Endothelial cell of umbilical vein (primary cell): ENCODE measurements around the gene HEATR5A. TPM values are rescaled to one million over a fixed set of nuclear protein-coding genes. Genes with fewer than 3 reads are reported as not detected.

ENCODE experiments used
- BruUV-seq: library from RNA; stranded (reverse); fragments of 400-500 nt; replicated peaks from 2 replicates; lab custom pipeline; 2021; lab: Mats Ljungman, UMichigan
- CTCF ChIA-PET: fragments of 300-600, 350-600 bp; sonication (Branson Sonifier 250); formaldehyde crosslinking; loops from one replicate; lab custom pipeline; 2021; ENCODE audit warnings: antibody characterized with exemption, inconsistent platforms; lab: Charles Lee
- POLR2A ChIA-PET: fragments of 300-600, 350-600 bp; sonication (Branson Sonifier 250); formaldehyde crosslinking; loops from one replicate; lab custom pipeline; 2021; ENCODE audit warnings: antibody characterized with exemption, inconsistent platforms; lab: Charles Lee
- DNase-seq: peaks from one replicate; pipeline ENCODE4 v3.0.0-alpha.2; 2011; ENCODE audit warnings: low read depth, low spot score
- FAIRE-seq: peaks from 2 replicates; lab custom pipeline; 2011; peaks lifted over from hg19 to GRCh38; lab: Jason Lieb, UNC
- H2AFZ ChIP-seq: 2 replicates; pipeline ENCODE4 v1.6.0; 2012; ENCODE audit warnings: low read depth, low read length, control low read depth, inconsistent platforms
- H3K27ac ChIP-seq: 2 replicates; pipeline ENCODE4 v1.5.1; 2011; ENCODE audit warnings: low read depth, mild to moderate bottlenecking, control low read depth, low read length, moderate library complexity; ENCODE audit not compliant: insufficient read depth
- H3K27me3 ChIP-seq, 2 experiments: 2 replicates each; pipeline versions ENCODE4 v1.6.0 to v1.6.1; 2011; ENCODE audit warnings: low read length in 2 of 2, mixed read lengths in 1 of 2; ENCODE audit not compliant: control insufficient read depth in 2 of 2, insufficient read depth in 2 of 2
- H3K36me3 ChIP-seq, 2 experiments: 2 replicates in 1 of 2; 3 replicates in 1 of 2; pipeline ENCODE4 v1.5.1; 2011; ENCODE audit warnings: low read length in 2 of 2, mild to moderate bottlenecking in 1 of 2, moderate library complexity in 1 of 2; ENCODE audit not compliant: control insufficient read depth in 2 of 2, insufficient read depth in 2 of 2; ENCODE audit errors: extremely low read depth in 1 of 2
- H3K4me1 ChIP-seq: 3 replicates; pipeline ENCODE4 v1.5.1; 2011; ENCODE audit warnings: mild to moderate bottlenecking, low read length; ENCODE audit not compliant: control insufficient read depth, insufficient read depth; ENCODE audit errors: extremely low read depth
- H3K4me2 ChIP-seq: 2 replicates; pipeline ENCODE4 v1.6.1; 2011; ENCODE audit warnings: low read length, control low read depth, mixed read lengths; ENCODE audit not compliant: insufficient read depth
- H3K4me3 ChIP-seq, 3 experiments: fragments of 200-600 bp in 1 of 3; sonication (generic), shearing (Covaris generic) in 1 of 3; replicated peaks in 1 of 3; 2 replicates each; pipeline ENCODE4 v1.5.1; 2011 to 2016; ENCODE audit warnings: control low read depth in 3 of 3, low read length in 3 of 3, mild to moderate bottlenecking in 2 of 3, inconsistent platforms in 1 of 3, low read depth in 1 of 3, moderate library complexity in 1 of 3; ENCODE audit not compliant: insufficient read depth in 1 of 3
- H3K79me2 ChIP-seq: 2 replicates; pipeline ENCODE4 v1.6.0; 2012; ENCODE audit warnings: low read length, inconsistent platforms; ENCODE audit not compliant: control insufficient read depth, insufficient read depth
- H3K9ac ChIP-seq: replicated peaks from 2 replicates; pipeline ENCODE3; 2011; ENCODE audit warnings: low read length, control low read depth; ENCODE audit not compliant: insufficient read depth; ENCODE audit errors: extremely low read depth
- H3K9me1 ChIP-seq: replicated peaks from 3 replicates; pipeline ENCODE4 v1.6.0; 2011; ENCODE audit warnings: mild to moderate bottlenecking, low read length; ENCODE audit not compliant: control insufficient read depth, insufficient read depth; ENCODE audit errors: extremely low read depth
- H3K9me3 ChIP-seq: replicated peaks from 2 replicates; pipeline ENCODE4 v1.5.1; 2012; ENCODE audit warnings: low read length, inconsistent platforms; ENCODE audit not compliant: control insufficient read depth, insufficient read depth
- H4K20me1 ChIP-seq: replicated peaks from 2 replicates; pipeline ENCODE3; 2011; ENCODE audit warnings: mild to moderate bottlenecking, low read length; ENCODE audit not compliant: control insufficient read depth, insufficient read depth; ENCODE audit errors: extremely low read depth
- CTCF ChIP-seq, 2 donors: IDR thresholded peaks; 1 replicate in 1 of 2; 2 replicates in 1 of 2; pipeline ENCODE4 v1.5.1; 2011; ENCODE audit warnings: low read length in 2 of 2, mild to moderate bottlenecking in 2 of 2, moderate library complexity in 2 of 2, control low read depth in 1 of 2, inconsistent platforms in 1 of 2, low read depth in 1 of 2; ENCODE audit not compliant: insufficient read depth in 1 of 2; ENCODE audit errors: extremely low read depth in 1 of 2
- EZH2 ChIP-seq: IDR thresholded peaks from 2 replicates; pipeline ENCODE4 v1.6.1; 2012; ENCODE audit warnings: borderline replicate concordance, low read depth, mild to moderate bottlenecking, moderate library complexity, low read length, inconsistent platforms; ENCODE audit not compliant: severe bottlenecking
- FOS ChIP-seq: IDR thresholded peaks from 2 replicates; pipeline ENCODE4 v1.6.1; 2011; ENCODE audit warnings: mild to moderate bottlenecking, low read length, moderate library complexity, borderline replicate concordance; ENCODE audit not compliant: insufficient read depth
- GATA2 ChIP-seq: IDR thresholded peaks from 2 replicates; pipeline ENCODE4 v1.7.0; 2011; ENCODE audit warnings: low read depth, mild to moderate bottlenecking, moderate library complexity, mixed read lengths, low read length; ENCODE audit not compliant: insufficient read length, insufficient read depth
- JUN ChIP-seq: IDR thresholded peaks from 2 replicates; pipeline ENCODE4 v1.6.1; 2011; ENCODE audit warnings: borderline replicate concordance, low read depth; ENCODE audit not compliant: insufficient read length, insufficient read depth
- MYC ChIP-seq: IDR thresholded peaks from one replicate; pipeline ENCODE4 v1.6.1; 2011; ENCODE audit warnings: mild to moderate bottlenecking, low read depth, low read length
- POLR2A ChIP-seq: IDR thresholded peaks from 2 replicates; pipeline ENCODE4 v1.6.1; 2012; ENCODE audit warnings: low read depth, mild to moderate bottlenecking, control low read depth, low read length
- POLR2AphosphoS5 ChIP-seq: IDR thresholded peaks from 2 replicates; pipeline ENCODE4 v1.6.1; 2012; ENCODE audit warnings: low read depth, mild to moderate bottlenecking, control low read depth, low read length, moderate library complexity; ENCODE audit not compliant: insufficient read depth
- dilution Hi-C: fragments of 300-500 bp; cut with MboI; formaldehyde crosslinking; loops from one replicate; pipeline ENCODE4 v1.15.0; 2019; ENCODE audit warnings: low sequenced_read_pairs; ENCODE audit not compliant: extremely low pct_ligation_motif_present
- intact Hi-C: fragments of 100-400 bp; cut with micrococcal nuclease; formaldehyde crosslinking; loops from one replicate; pipeline ENCODE4 v1.10.0; 2022
- polyA plus RNA-seq, 4 experiments: library from polyadenylated mRNA; depleted of rRNA in 3 of 4; stranded (reverse) in 3 of 4; unstranded in 1 of 4; fragments of >200 nt; gene quantifications; 2 replicates each; pipeline versions ENCODE4 v1.2.1 to v1.2.3, GENCODE V29; 2011 to 2012; ENCODE audit warnings: missing spikeins in 1 of 4
- total RNA-seq: library from RNA; stranded (reverse); gene quantifications from 2 replicates; pipeline ENCODE4 v1.2.3, GENCODE V29; 2021
- TF ChIP-seq, protein P1 (sequence below): IDR thresholded peaks from 2 replicates; pipeline ENCODE4 v1.6.1; 2011; ENCODE audit not compliant: insufficient read depth, insufficient read length

Gene HEATR5A
- total and polyA plus RNA-seq, 2 donors (not counting 3 experiments of a cell fraction or from before 2014, with no cell fraction given), result 12.6 to 45.3 TPM

- no peak overlapping the region for H3K9ac ChIP-seq
- intact Hi-C loops, result no loop called here
- FAIRE-seq, result no peak
- no peaks in the 10 kb centered on the region for H3K36me3 ChIP-seq
- BruUV-seq, result no TSS peak
- H2AFZ ChIP-seq, result no peak overlapping the region
- no peaks in the 10 kb centered on the region for H4K20me1 ChIP-seq
- TF ChIP-seq JUN (no peak), MYC (no peak), POLR2AphosphoS5 (no peak), EZH2 (no peak), CTCF (IDR thresholded peaks at IDR 0.05; ENCODE audit: extremely low read depth in 1 of 2, insufficient read depth in 1 of 2, low read depth in 1 of 2, low read length in 2 of 2) (no peak), FOS (no peak), GATA2 (no peak), POLR2A (no peak)
- TF ChIP-seq, protein P1, sequence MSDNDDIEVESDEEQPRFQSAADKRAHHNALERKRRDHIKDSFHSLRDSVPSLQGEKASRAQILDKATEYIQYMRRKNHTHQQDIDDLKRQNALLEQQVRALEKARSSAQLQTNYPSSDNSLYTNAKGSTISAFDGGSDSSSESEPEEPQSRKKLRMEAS, result no peak
- ChIA-PET POLR2A (no interaction called here), CTCF (no interaction called here)
- H3K4me1 ChIP-seq, result peaks cover 11% of the 10 kb centered on the region
- DNase-seq, result no peak
- H3K27me3 ChIP-seq, result no peaks in the 10 kb centered on the region
- no peak overlapping the region for H3K27ac ChIP-seq
- no peaks in the 10 kb centered on the region for H3K79me2 ChIP-seq
- H3K4me2 ChIP-seq, result no peak overlapping the region
- H3K9me3 ChIP-seq, result no peaks in the 10 kb centered on the region
- H3K9me1 ChIP-seq, result no peaks in the 10 kb centered on the region
- dilution Hi-C loops, result no loop called here
- H3K4me3 ChIP-seq, result no peak overlapping the region
Observed at GRCh38 chr14:31268216-31268615, 152.1 kb downstream of the HEATR5A start.
